ENCODE results near the gene CUTC. TPM values are rescaled to one million over a fixed set of nuclear protein-coding genes. Genes with fewer than 3 reads are reported as not detected.

Gene CUTC
- total and polyA plus RNA-seq, 2 donors (not counting 3 experiments of a cell fraction or from before 2014, with no cell fraction given) = 20.4 to 23.1 TPM

DNA sequence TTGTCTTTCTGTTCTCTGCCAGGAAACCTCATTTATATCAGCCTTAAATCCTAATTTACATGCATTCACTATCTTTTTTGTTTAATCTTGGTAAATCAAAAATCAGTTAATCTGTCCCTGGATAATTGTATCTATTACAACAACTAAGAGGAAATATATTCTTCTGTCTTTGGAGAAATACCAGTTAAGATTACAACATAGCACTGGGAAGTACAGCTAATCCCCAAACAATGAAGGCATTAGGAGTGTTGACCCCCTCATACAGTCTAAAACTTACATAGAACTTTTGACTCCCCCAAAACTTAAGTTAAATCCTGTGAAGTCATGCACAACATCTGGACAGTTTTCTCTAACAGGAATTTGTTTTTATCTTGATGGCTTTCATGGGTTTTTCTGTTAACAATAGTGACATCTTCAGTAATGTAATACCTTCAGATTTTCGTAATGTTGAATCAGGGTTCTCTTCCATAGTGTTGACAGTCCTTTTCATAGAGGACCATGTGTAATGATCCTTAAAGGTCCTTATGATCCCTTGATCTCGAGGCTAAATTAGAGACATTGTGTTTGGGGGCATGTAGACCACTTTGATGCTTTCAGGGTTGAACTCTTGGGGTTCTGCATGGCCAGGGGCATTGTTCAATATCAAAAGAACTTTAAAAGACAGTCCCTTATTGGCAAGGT is 26.3 kb downstream of the CUTC start:
- DNase-seq (ENCODE audit: low read depth, low spot score) (no peak), FAIRE-seq (no peak)
- Histone ChIP-seq H3K9me1 (replicated peaks; ENCODE audit: control insufficient read depth, extremely low read depth, insufficient read depth, low read length) (no peaks in the 10 kb centered on the region), H3K4me3 (replicated peaks in 1 of 3; ENCODE audit: insufficient read depth in 1 of 3, low read depth in 1 of 3, low read length in 3 of 3) (no peak overlapping the region), H3K4me2 (ENCODE audit: insufficient read depth, low read length) (no peak overlapping the region), H3K27ac (ENCODE audit: insufficient read depth, low read depth, low read length) (no peak overlapping the region), H3K79me2 (ENCODE audit: control insufficient read depth, insufficient read depth, low read length) (no peaks in the 10 kb centered on the region), H3K4me1 (ENCODE audit: control insufficient read depth, extremely low read depth, insufficient read depth, low read length) (no peaks in the 10 kb centered on the region), H3K27me3 (ENCODE audit: control insufficient read depth in 2 of 2, insufficient read depth in 2 of 2, low read length in 2 of 2) (no peaks in the 10 kb centered on the region), H3K9me3 (replicated peaks; ENCODE audit: control insufficient read depth, insufficient read depth, low read length) (no peaks in the 10 kb centered on the region), H3K36me3 (ENCODE audit: control insufficient read depth in 2 of 2, extremely low read depth in 1 of 2, insufficient read depth in 2 of 2, low read length in 2 of 2) (peaks cover 8 to 19% of the 10 kb centered on the region in 2 experiments), H4K20me1 (replicated peaks; ENCODE audit: control insufficient read depth, extremely low read depth, insufficient read depth, low read length) (no peaks in the 10 kb centered on the region), H3K9ac (replicated peaks; ENCODE audit: extremely low read depth, insufficient read depth, low read length) (no peak overlapping the region), H2AFZ (ENCODE audit: low read depth, low read length) (no peak overlapping the region)
- POLR2A ChIA-PET = no interaction called here
- dilution Hi-C loops (cut with MboI; ENCODE audit: extremely low pct_ligation_motif_present, low sequenced_read_pairs) = loop anchor here (10.0 kb wide), 1 partner anchor 46 kb away; no protein-coding TSS in a partner anchor
- BruUV-seq (replicated peaks) = no TSS peak
- intact Hi-C loops (cut with micrococcal nuclease) = no loop called here
- CTCF ChIA-PET = interaction anchor here (0.6 kb wide), 1 partner anchor 9 kb away, joined by 3 read pairs; no protein-coding TSS in a partner anchor
- TF ChIP-seq POLR2AphosphoS5 (IDR thresholded peaks at IDR 0.05; ENCODE audit: insufficient read depth, low read depth, low read length) (no peak), EZH2 (IDR thresholded peaks at IDR 0.05; ENCODE audit: borderline replicate concordance, low read depth, low read length, severe bottlenecking) (no peak), POLR2A (IDR thresholded peaks at IDR 0.05; ENCODE audit: low read depth, low read length) (no peak), GATA2 (IDR thresholded peaks at IDR 0.05; ENCODE audit: insufficient read depth, insufficient read length, low read depth, low read length) (no peak)

- dilution Hi-C loops (cut with MboI; ENCODE audit: extremely low pct_ligation_motif_present, low sequenced_read_pairs) (no loop called here), intact Hi-C loops (cut with micrococcal nuclease) (no loop called here)
- no peak for FAIRE-seq
- H3K4me2 ChIP-seq (ENCODE audit: insufficient read depth, low read length) = no peak overlapping the region
- H4K20me1 ChIP-seq (replicated peaks; ENCODE audit: control insufficient read depth, extremely low read depth, insufficient read depth, low read length) = no peaks in the 10 kb centered on the region
- CTCF ChIA-PET = no interaction called here
- TF ChIP-seq MYC (IDR thresholded peaks at IDR 0.05; ENCODE audit: low read depth, low read length) = no peak
- TF ChIP-seq JUN (IDR thresholded peaks at IDR 0.05; ENCODE audit: borderline replicate concordance, insufficient read depth, insufficient read length, low read depth) = no peak
- no peaks in the 10 kb centered on the region for H3K79me2 ChIP-seq (ENCODE audit: control insufficient read depth, insufficient read depth, low read length)
- H3K9ac ChIP-seq (replicated peaks; ENCODE audit: extremely low read depth, insufficient read depth, low read length) = no peak overlapping the region
- DNase-seq (ENCODE audit: low read depth, low spot score) = no peak
- no TSS peak for BruUV-seq (replicated peaks)
- no peaks in the 10 kb centered on the region for H3K9me1 ChIP-seq (replicated peaks; ENCODE audit: control insufficient read depth, extremely low read depth, insufficient read depth, low read length)
- no peaks in the 10 kb centered on the region for H3K9me3 ChIP-seq (replicated peaks; ENCODE audit: control insufficient read depth, insufficient read depth, low read length)
- no peaks in the 10 kb centered on the region for H3K27me3 ChIP-seq (ENCODE audit: control insufficient read depth in 2 of 2, insufficient read depth in 2 of 2, low read length in 2 of 2)
- peaks cover 8 to 19% of the 10 kb centered on the region in 2 experiments for H3K36me3 ChIP-seq (ENCODE audit: control insufficient read depth in 2 of 2, extremely low read depth in 1 of 2, insufficient read depth in 2 of 2, low read length in 2 of 2)
- no peak overlapping the region for H2AFZ ChIP-seq (ENCODE audit: low read depth, low read length)
- POLR2A ChIA-PET = no interaction called here
- H3K4me1 ChIP-seq (ENCODE audit: control insufficient read depth, extremely low read depth, insufficient read depth, low read length) = no peaks in the 10 kb centered on the region
- no peak overlapping the region for H3K4me3 ChIP-seq (replicated peaks in 1 of 3; ENCODE audit: insufficient read depth in 1 of 3, low read depth in 1 of 3, low read length in 3 of 3)
- no peak overlapping the region for H3K27ac ChIP-seq (ENCODE audit: insufficient read depth, low read depth, low read length)
Observed at GRCh38 chr10:99760321-99760720, 28.3 kb downstream of the CUTC start.
